ENCODE measurements around the gene OTOG. TPM values are rescaled to one million over a fixed set of nuclear protein-coding genes. Genes with fewer than 3 reads are reported as not detected.

The OTOG gene
- total RNA-seq, 1 donor from 2014 or later: 1.5 TPM

DNA sequence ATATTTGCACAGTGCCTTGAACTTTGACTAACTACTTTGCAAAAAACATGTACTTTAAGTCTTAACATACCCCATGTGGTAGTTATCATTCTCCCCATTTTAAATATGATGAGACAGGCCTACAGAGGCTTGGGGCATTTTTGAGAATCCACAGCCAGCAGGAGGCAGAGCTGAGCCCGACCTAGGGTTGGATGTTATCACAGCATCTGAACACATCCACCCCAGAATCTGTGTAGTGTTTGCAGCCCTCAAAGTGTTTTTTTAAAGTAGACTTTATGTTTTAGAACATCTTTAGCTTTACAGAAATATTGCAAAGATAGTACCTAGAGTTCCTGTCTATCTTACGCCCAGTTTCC lies 17.6 kb downstream of the OTOG start:
- no peak for DNase-seq (ENCODE audit: low spot score, unreplicated experiment)
- H3K4me3 Mint-ChIP-seq (ENCODE audit: low read depth): no peak overlapping the region
- peaks cover 21% of the 10 kb centered on the region for H3K27me3 Mint-ChIP-seq
- H3K27ac Mint-ChIP-seq: no peak overlapping the region
- no peaks in the 10 kb centered on the region for H3K9me3 Mint-ChIP-seq (ENCODE audit: low read depth)
- no peaks in the 10 kb centered on the region for H3K4me1 Mint-ChIP-seq (ENCODE audit: low read depth)
- TF ChIP-seq, protein P1, sequence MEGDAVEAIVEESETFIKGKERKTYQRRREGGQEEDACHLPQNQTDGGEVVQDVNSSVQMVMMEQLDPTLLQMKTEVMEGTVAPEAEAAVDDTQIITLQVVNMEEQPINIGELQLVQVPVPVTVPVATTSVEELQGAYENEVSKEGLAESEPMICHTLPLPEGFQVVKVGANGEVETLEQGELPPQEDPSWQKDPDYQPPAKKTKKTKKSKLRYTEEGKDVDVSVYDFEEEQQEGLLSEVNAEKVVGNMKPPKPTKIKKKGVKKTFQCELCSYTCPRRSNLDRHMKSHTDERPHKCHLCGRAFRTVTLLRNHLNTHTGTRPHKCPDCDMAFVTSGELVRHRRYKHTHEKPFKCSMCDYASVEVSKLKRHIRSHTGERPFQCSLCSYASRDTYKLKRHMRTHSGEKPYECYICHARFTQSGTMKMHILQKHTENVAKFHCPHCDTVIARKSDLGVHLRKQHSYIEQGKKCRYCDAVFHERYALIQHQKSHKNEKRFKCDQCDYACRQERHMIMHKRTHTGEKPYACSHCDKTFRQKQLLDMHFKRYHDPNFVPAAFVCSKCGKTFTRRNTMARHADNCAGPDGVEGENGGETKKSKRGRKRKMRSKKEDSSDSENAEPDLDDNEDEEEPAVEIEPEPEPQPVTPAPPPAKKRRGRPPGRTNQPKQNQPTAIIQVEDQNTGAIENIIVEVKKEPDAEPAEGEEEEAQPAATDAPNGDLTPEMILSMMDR (IDR thresholded peaks at IDR 0.05; ENCODE audit: unreplicated experiment): peak; percentile 25
- H3K36me3 Mint-ChIP-seq (ENCODE audit: insufficient read depth): no peaks in the 10 kb centered on the region

DNA sequence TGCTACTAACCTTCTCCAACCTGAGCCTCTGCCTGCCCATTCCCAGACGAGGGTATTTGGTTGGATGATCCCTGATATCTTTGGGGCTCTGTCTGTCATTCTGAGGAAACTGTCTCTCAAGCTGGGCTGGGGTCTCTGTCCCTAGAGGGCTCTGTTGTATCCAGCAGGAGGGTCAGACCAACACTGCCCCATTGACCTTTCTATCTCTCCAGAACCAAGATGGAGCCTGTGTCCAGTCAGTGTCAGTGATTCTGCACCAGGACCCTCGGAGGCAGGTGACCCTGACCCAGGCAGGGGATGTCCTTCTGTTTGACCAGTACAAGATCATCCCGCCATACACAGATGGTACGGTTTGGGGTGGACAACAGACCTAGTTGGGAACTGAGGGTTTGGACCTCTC lies 21.9 kb downstream of the OTOG start:
- no peak for DNase-seq (ENCODE audit: low spot score, unreplicated experiment)
- Mint-ChIP-seq H3K27me3 (peaks cover 37% of the 10 kb centered on the region), H3K9me3 (ENCODE audit: low read depth) (no peaks in the 10 kb centered on the region), H3K36me3 (ENCODE audit: insufficient read depth) (no peaks in the 10 kb centered on the region), H3K27ac (no peak overlapping the region), H3K4me3 (ENCODE audit: low read depth) (no peak overlapping the region), H3K4me1 (ENCODE audit: low read depth) (no peaks in the 10 kb centered on the region)
- TF ChIP-seq, protein P1 (IDR thresholded peaks at IDR 0.05; ENCODE audit: unreplicated experiment): no peak

DNA sequence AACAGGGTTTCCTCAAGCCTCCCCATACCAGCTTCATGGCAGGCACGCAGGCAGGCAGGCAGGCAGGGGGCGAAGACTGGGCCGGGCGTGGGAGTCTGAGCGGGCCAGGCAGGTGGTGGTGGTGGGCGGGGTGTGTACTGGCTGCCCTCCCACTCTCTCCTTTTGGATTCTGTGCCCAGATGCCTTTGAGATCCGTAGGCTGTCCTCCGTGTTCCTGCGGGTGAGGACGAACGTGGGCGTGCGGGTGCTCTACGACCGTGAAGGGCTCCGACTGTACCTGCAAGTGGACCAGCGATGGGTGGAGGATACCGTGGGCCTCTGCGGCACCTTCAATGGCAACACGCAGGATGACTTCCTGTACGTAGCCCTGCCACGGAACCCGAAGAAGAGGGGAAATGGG lies 23.0 kb downstream of the OTOG start:
- H3K36me3 Mint-ChIP-seq (ENCODE audit: insufficient read depth): no peaks in the 10 kb centered on the region
- no peak overlapping the region for H3K4me3 Mint-ChIP-seq (ENCODE audit: low read depth)
- DNase-seq (ENCODE audit: low spot score, unreplicated experiment): no peak
- H3K27ac Mint-ChIP-seq: no peak overlapping the region
- peaks cover 39% of the 10 kb centered on the region for H3K27me3 Mint-ChIP-seq
- TF ChIP-seq, protein P1 (IDR thresholded peaks at IDR 0.05; ENCODE audit: unreplicated experiment): no peak
- peaks cover under 1% of the 10 kb centered on the region for H3K4me1 Mint-ChIP-seq (ENCODE audit: low read depth)
- H3K9me3 Mint-ChIP-seq (ENCODE audit: low read depth): no peaks in the 10 kb centered on the region

DNA sequence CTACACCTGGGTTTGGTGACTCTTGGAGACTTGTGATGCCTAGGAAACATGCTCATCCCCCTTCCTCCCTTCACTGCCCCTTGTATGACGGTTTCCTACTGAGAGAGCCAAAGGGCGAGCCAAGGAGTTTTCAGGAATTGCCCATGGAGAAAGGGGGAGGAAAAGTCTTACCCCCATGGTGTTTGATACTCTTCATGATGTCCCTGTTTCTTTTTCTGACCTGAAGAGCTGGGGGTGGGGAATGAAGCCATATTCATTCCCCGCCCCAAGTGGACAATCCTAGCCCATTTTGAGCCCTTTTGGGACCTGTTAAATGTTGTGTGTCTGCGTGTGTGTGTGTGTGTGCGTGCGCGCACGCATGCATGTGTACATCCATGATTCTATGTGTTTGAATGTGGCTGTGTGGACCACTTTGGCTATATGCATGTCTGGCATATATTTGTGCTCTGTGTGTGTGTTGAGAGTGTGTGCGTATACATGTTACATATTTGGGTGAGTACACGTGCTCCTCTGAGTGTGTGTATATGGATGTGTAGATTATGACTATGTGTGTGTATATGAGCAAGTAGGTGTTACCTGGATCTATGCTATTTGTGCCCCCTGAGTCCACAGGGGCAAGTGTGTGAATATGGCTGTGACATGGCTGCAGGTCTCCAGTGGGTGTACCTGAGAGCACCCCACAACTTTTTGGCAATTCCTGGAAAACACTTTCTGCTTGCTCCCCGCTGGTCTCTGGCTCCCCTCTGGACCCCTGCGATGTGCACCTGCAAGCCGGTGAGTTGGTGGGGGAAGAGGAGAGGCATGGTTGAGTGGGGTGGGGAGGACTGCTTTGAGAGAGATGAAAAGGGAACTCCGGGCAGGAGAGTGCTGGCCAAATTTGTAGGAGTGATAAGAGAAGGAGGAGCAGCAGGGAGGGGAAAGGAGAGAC lies 24.6 kb downstream of the OTOG start:
- Mint-ChIP-seq H3K4me1 (ENCODE audit: low read depth) (peaks cover 7% of the 10 kb centered on the region), H3K4me3 (ENCODE audit: low read depth) (no peak overlapping the region), H3K9me3 (ENCODE audit: low read depth) (no peaks in the 10 kb centered on the region), H3K27me3 (peaks cover 39% of the 10 kb centered on the region), H3K36me3 (ENCODE audit: insufficient read depth) (no peaks in the 10 kb centered on the region), H3K27ac (no peak overlapping the region)
- TF ChIP-seq, protein P1 (IDR thresholded peaks at IDR 0.05; ENCODE audit: unreplicated experiment): no peak
- no peak for DNase-seq (ENCODE audit: low spot score, unreplicated experiment)

DNA sequence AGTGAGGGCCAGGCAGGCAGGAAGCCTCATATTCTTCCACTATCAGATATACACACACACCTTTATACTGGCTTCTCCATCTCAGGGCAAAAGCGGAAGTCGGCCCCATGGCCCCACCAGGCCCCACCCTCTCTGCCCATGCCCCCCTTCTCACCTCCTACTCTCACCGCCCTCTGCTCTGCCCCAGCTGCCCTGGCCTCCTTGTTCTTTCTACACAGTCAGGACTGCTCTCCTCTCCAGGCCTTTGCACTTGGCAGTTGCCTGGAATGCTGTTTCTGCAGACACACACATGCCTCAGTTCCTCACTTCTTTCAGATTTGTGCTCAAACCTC lies 25.3 kb downstream of the OTOG start:
- Mint-ChIP-seq H3K36me3 (ENCODE audit: insufficient read depth) (no peaks in the 10 kb centered on the region), H3K27ac (no peak overlapping the region), H3K9me3 (ENCODE audit: low read depth) (no peaks in the 10 kb centered on the region), H3K4me3 (ENCODE audit: low read depth) (no peak overlapping the region), H3K27me3 (peaks cover 42% of the 10 kb centered on the region), H3K4me1 (ENCODE audit: low read depth) (peaks cover 7% of the 10 kb centered on the region)
- TF ChIP-seq, protein P1 (IDR thresholded peaks at IDR 0.05; ENCODE audit: unreplicated experiment): no peak
- DNase-seq (ENCODE audit: low spot score, unreplicated experiment): no peak

Measured in progenitor cell of endocrine pancreas (in vitro differentiated cells).